OCI-LY3 (cell line): ENCODE measurements around the gene FLNC.

Experiments
- H2AFZ ChIP-seq: fragments of 200-600, 300-600 bp; shearing (Covaris generic); 2 replicates; pipeline ENCODE4 v1.6.0; 2014; ENCODE audit warnings: antibody characterized with exemption, low read depth, low read length
- H3K27ac ChIP-seq: fragments of 200-600, 300-600 bp; sonication (generic); 2 replicates; pipeline ENCODE4 v1.5.1; 2014; ENCODE audit warnings: mild to moderate bottlenecking, low read length, moderate library complexity, mixed read lengths
- H3K27me3 ChIP-seq: fragments of 200-600, 300-600 bp; sonication (generic); 2 replicates; pipeline ENCODE4 v1.6.1; 2014; ENCODE audit warnings: low read depth, low read length, mixed read lengths
- H3K36me3 ChIP-seq: fragments of 200-600, 300-600 bp; sonication (generic); replicated peaks from 2 replicates; pipeline ENCODE3; 2014; ENCODE audit warnings: low read depth, low read length, mixed read lengths
- H3K4me1 ChIP-seq: fragments of 300-600, 200-600 bp; sonication (generic); 2 replicates; pipeline ENCODE4 v1.6.1; 2014; ENCODE audit warnings: low read length, mixed read lengths
- H3K4me2 ChIP-seq: fragments of 200-600, 300-600 bp; sonication (generic); 2 replicates; pipeline ENCODE4 v1.6.1; 2014; ENCODE audit warnings: low read length, mixed read lengths
- H3K4me3 ChIP-seq: fragments of 300-600, 200-600 bp; sonication (generic); 2 replicates; pipeline ENCODE4 v1.5.1; 2014; ENCODE audit warnings: antibody characterized with exemption, mild to moderate bottlenecking, low read length, moderate library complexity
- H3K79me2 ChIP-seq: fragments of 300-600, 200-600 bp; shearing (Covaris generic); 2 replicates; pipeline ENCODE4 v1.6.1; 2014; ENCODE audit warnings: mild to moderate bottlenecking, low read length, mixed read lengths
- H3K9ac ChIP-seq: fragments of 300-600, 200-600 bp; shearing (Covaris generic); 2 replicates; pipeline ENCODE4 v1.6.0; 2014; ENCODE audit warnings: mild to moderate bottlenecking, low read length, moderate library complexity
- H3K9me3 ChIP-seq: fragments of 200-600, 300-600 bp; shearing (Covaris generic); 2 replicates; pipeline ENCODE4 v1.6.1; 2014; ENCODE audit warnings: low read length, mixed read lengths; ENCODE audit not compliant: insufficient read depth
- H4K20me1 ChIP-seq: fragments of 200-600, 300-600 bp; sonication (generic); 2 replicates; pipeline ENCODE4 v1.6.1; 2016; ENCODE audit warnings: low read length, mixed read lengths; ENCODE audit not compliant: insufficient read depth
- CTCF ChIP-seq: fragments of 200-600, 300-600 bp; sonication (generic); IDR thresholded peaks from 2 replicates; pipeline ENCODE4 v1.5.1; 2014; ENCODE audit warnings: antibody characterized with exemption, low read length, low read depth
- EZH2phosphoT487 ChIP-seq: fragments of 200-600 bp; shearing (Covaris generic); IDR thresholded peaks from 2 replicates; pipeline ENCODE4 v1.6.1; 2018; ENCODE audit warnings: antibody characterized with exemption, mixed run types, low read depth

Gene FLNC

GRCh38 chr7:128880791-128881457 is 50.7 kb downstream of the FLNC start:
- Histone ChIP-seq H2AFZ (no peak overlapping the region), H3K9me3 (no peaks in the 10 kb centered on the region), H3K9ac (no peak overlapping the region), H3K27ac (no peak overlapping the region), H3K79me2 (no peaks in the 10 kb centered on the region), H3K27me3 (no peaks in the 10 kb centered on the region), H3K36me3 (no peaks in the 10 kb centered on the region), H3K4me2 (no peak overlapping the region), H3K4me1 (peaks cover 8% of the 10 kb centered on the region; the same call in 1 of the 2 replicates), H3K4me3 (no peak overlapping the region), H4K20me1 (no peaks in the 10 kb centered on the region)
- TF ChIP-seq EZH2phosphoT487 (no peak), CTCF (no peak)

- Histone ChIP-seq H3K9ac (no peak overlapping the region), H3K36me3 (no peaks in the 10 kb centered on the region), H2AFZ (no peak overlapping the region), H3K27me3 (no peaks in the 10 kb centered on the region), H3K4me1 (peaks cover 8% of the 10 kb centered on the region; the same call in 1 of the 2 replicates), H3K4me2 (no peak overlapping the region), H3K79me2 (no peaks in the 10 kb centered on the region), H3K4me3 (no peak overlapping the region), H4K20me1 (no peaks in the 10 kb centered on the region), H3K27ac (no peak overlapping the region), H3K9me3 (no peaks in the 10 kb centered on the region)
- no peak for TF ChIP-seq CTCF
- no peak for TF ChIP-seq EZH2phosphoT487
Observed at GRCh38 chr7:128881458-128882125, 51.4 kb downstream of the FLNC start.

- no peaks in the 10 kb centered on the region for H3K27me3 ChIP-seq
- H3K9ac ChIP-seq = no peak overlapping the region
- TF ChIP-seq EZH2phosphoT487 = no peak
- TF ChIP-seq CTCF = no peak
- no peaks in the 10 kb centered on the region for H4K20me1 ChIP-seq
- H2AFZ ChIP-seq = no peak overlapping the region
- H3K9me3 ChIP-seq = no peaks in the 10 kb centered on the region
- no peak overlapping the region for H3K4me2 ChIP-seq
- H3K27ac ChIP-seq = no peak overlapping the region
- no peaks in the 10 kb centered on the region for H3K79me2 ChIP-seq
- H3K4me3 ChIP-seq = no peak overlapping the region
- peaks cover 8% of the 10 kb centered on the region; the same call in 1 of the 2 replicates for H3K4me1 ChIP-seq
- no peaks in the 10 kb centered on the region for H3K36me3 ChIP-seq
Observed at GRCh38 chr7:128882134-128882533, 51.9 kb downstream of the FLNC start.

- Histone ChIP-seq H3K36me3 (no peaks in the 10 kb centered on the region), H3K4me2 (peak overlapping the region; percentile 95), H3K9ac (peak overlapping the region; percentile 90), H3K4me1 (peaks cover 8% of the 10 kb centered on the region; the same call in 1 of the 2 replicates), H3K27me3 (no peaks in the 10 kb centered on the region), H3K9me3 (no peaks in the 10 kb centered on the region), H3K4me3 (peak overlapping the region; percentile 96), H3K27ac (peak overlapping the region; percentile 69), H4K20me1 (no peaks in the 10 kb centered on the region), H2AFZ (peak overlapping the region; percentile 99), H3K79me2 (no peaks in the 10 kb centered on the region)
- peak; percentile 97 for TF ChIP-seq CTCF
- no peak for TF ChIP-seq EZH2phosphoT487
Observed at GRCh38 chr7:128883622-128884448, 53.6 kb downstream of the FLNC start.
